GM12865 (cell line): ENCODE results near the gene FTCD.

Experiments used
- DNase-seq: peaks from one replicate; pipeline ENCODE4 v3.0.0; 2010; ENCODE audit warnings: low read depth
- H3K4me3 ChIP-seq: 2 replicates; pipeline ENCODE4 v1.5.1; 2011; ENCODE audit warnings: mild to moderate bottlenecking, low read depth, low read length, control low read depth
- TF ChIP-seq, protein P1 (sequence below): IDR thresholded peaks from 2 replicates; pipeline ENCODE4 v1.5.1; 2011; ENCODE audit warnings: low read length, control low read depth, low read depth, inconsistent platforms; ENCODE audit not compliant: insufficient read depth; ENCODE audit errors: missing control alignments

The FTCD gene

DNA sequence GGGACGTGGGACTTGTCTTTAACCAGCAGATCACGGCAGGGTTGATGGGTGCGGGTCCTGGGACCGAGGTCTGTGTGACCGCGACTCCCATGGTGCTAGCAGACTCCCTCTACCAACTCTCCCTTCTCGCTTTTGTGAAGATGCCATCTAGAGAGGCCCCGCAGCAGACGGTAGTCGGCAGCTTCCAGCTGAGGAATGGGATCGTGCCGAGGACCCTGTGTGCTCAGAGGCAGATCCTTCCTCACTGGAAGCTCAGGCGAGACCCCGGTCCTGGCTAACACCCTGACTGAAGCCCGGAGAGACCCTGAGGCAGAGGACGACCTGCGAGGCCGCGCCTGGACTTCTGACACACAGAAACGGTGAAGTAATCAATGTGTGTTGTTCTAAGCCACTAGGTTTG lies 41.4 kb upstream of the FTCD start:
- no peak for DNase-seq
- TF ChIP-seq, protein P1, sequence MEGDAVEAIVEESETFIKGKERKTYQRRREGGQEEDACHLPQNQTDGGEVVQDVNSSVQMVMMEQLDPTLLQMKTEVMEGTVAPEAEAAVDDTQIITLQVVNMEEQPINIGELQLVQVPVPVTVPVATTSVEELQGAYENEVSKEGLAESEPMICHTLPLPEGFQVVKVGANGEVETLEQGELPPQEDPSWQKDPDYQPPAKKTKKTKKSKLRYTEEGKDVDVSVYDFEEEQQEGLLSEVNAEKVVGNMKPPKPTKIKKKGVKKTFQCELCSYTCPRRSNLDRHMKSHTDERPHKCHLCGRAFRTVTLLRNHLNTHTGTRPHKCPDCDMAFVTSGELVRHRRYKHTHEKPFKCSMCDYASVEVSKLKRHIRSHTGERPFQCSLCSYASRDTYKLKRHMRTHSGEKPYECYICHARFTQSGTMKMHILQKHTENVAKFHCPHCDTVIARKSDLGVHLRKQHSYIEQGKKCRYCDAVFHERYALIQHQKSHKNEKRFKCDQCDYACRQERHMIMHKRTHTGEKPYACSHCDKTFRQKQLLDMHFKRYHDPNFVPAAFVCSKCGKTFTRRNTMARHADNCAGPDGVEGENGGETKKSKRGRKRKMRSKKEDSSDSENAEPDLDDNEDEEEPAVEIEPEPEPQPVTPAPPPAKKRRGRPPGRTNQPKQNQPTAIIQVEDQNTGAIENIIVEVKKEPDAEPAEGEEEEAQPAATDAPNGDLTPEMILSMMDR, result no peak
- H3K4me3 ChIP-seq, result no peak overlapping the region

DNA sequence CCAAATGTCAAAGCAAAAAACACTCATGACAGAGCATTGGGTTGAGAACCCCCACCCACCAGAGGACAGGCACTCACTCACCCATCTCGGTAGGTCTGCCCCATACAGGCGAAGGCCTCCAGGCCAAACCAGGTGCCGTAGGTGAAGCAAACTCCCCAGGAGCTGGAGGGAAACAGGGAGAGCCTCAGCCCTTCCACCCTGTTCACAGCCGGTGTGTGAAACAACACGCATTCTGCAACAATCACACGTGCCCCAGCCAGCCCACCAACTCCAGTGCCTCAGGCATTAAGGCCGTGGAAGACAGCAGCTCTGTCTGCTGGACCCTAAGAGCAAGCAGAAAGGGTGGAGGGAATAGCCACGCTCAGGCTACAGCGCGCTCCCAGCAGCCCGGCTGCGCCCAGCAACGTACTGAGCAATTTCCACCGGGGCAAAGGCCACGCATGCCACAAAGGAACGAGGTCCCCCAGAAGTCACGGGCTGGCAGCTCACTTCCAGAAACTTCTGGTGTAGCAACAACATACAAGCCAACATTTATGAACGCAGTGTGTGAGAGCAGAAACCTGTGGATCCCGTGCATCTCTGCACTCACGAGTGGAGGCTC lies 40.3 kb upstream of the FTCD start:
- DNase-seq, result no peak
- H3K4me3 ChIP-seq, result no peak overlapping the region
- TF ChIP-seq, protein P1, result no peak

DNA sequence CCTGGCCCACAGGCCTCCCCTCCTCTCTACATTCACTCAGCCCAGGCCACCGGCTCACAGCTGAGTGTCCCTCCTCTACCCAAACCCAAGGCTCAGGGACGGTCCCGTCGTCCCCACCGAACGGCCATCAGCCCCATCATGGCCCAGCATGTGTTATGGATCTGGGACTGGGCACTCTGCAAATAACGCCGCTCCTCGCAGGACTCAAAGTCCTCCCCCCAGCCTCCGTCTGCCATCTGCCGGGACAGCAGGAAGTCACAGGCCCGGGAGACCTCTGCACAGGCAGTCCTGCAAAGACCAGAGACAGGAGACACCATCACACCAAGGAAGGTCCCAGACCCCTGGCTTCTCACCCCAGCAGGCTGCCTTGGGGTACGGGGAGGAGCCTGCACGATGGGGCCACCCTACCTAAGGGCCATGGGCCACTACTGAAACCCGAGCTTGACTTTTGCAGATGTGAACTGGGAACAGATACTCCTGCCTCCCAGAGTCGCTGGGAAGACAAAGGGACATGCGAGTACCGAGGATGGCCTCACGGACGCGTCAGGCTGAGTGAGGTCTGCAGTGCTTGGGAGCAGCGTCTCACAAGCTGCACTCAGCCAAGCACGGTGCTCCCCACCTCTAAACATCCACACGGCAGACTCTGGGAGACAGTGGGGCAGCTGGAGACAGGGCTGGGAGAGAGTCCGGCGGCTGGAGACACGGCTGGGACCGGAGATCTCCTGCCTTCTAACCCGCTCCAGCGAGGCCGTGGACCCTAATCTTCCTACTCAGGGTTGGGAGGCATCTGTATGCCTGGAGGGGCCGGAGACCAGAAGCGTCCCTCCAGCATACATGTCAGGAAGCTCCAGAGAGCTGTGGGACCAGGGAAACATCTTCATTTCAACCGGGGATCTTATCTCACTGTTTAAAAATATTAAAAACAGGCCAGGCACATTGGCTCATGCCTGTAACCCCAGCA lies 39.3 kb upstream of the FTCD start:
- TF ChIP-seq, protein P1, result no peak

DNA sequence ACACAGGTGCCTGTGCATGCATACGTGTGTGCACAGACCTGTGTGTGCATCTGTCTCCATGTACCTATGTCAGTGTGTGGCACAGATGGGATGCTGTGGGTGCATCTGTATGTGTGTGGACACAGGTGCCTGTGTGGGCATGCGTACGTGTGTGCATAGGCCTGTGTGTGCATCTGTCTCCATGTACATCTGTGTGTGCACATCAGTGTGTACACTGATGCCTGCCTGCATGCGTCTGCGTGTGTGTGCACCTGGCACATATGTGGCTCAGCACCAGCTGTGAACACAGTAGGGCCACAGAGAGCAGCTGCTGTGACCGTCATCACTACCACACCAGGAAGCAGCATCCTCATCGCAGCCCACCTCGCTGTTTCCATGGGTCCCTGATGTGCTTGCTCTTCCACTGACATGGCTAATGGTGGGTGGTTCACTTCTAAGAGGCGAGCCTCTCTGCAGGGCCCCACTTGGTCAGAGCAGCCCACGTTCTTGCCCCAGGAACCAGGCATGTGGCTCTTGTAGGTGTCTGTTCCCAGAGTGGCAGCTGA lies 38.5 kb upstream of the FTCD start:
- no peak overlapping the region for H3K4me3 ChIP-seq
- DNase-seq, result peak; percentile 0
- TF ChIP-seq, protein P1, result no peak

More for the DNA sequence above, 39.3 kb upstream of the FTCD start:
- H3K4me3 ChIP-seq, result no peak overlapping the region
- DNase-seq, result peak; percentile 0

DNA sequence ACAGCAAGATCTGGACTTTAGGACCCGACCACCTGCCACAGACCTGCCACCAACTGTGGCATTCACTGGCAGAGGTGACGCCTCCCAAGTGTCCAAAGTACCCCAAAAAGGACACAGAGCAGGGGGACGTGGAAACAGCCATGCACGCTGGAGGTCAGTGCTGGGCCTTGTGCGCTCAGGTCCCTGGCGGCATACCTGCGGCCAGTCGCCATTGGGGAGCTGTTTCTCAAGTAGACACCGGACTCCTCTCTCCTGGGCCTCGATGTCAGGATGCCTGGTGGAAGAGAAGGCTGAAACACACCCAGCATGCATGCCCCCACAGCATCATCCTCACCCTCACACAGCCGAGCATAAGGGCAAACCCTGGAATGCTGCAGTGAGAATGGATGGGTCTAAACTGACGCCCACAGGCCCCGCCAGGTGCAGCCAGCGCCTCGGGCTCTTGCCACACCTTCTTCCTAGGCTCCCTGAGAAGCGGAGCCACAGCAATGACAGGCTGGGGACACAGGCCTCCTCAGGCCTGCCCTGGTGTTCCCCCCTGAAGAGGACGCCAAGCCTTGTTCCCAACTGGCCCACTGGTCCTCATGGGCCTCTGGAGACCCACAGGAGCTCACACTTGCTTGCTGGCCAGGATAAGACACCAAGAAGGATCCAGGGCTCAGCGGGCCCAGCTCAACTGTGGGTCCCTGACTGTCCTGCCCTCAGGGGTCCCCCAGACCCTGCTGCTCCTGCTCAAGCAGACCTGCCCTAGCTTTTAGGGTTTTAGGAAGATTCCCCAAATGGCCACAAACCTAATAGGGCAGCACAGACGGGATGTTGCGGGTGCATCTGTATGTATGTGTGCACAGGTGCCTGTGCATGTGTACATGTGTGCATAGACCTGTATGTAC lies 36.6 kb upstream of the FTCD start:
- DNase-seq, result no peak
- H3K4me3 ChIP-seq, result no peak overlapping the region
- TF ChIP-seq, protein P1, result no peak

DNA sequence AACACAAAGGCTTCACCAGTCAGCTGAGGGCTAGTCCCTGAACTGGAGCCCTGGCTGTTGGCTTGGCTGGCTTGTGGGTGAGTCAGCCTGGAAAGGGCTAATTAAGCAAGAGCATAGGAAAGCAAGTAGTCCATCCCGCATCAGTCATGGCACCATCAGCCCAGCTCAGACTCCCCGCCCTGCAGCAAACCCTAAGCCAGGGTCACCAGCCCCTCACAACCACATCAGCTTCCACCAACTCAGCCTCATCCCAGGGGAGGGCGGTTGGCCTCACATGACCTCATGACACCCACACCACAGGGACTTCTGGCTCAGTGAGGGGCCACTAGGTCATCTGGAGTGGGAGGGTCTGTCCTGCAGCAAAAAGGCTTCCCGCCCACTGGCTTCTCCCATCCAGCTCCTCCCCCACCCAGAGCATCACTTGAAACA lies 35.9 kb upstream of the FTCD start:
- no peak overlapping the region for H3K4me3 ChIP-seq
- DNase-seq, result no peak
- TF ChIP-seq, protein P1, result no peak
